ENCODE results near the gene IL22RA1.

The IL22RA1 gene

DNA sequence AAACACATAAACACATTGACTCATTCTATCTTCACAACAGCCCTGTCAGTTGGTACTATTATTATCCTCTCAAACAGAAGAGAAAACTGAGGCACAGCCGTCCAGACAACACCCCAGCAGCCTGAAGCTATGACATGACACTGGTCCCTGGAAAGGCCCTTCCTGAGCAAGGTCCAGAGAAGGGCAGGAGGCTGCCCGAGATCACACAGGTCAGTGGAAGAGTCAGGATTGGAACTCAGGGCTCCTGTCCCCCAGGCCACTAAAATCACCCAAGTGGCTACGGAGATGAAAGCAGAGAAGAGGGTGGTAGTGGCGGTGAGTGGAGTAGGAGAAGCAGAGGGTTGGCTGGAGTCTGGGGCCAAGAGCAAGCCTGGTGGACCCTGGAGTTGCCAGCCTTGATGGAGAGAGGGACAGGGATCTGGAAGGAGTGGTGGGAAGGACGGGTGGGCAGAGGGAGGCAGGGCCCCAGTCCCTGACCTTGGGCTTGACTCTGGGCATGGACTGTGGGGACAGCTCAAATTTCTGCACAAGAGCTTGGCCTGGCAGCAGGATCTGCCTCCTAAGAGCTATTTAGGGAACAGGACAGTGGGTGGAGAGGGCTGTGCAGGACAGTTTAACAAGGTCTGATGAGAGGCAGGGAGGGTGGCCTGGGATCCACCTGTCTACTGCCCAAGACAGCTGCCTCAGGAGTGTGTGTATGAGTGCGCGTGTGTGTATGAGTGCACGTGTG lies 46.8 kb downstream of the IL22RA1 start:
- no peak for DNase-seq (ENCODE audit: low spot score)
- TF ChIP-seq, protein P1, sequence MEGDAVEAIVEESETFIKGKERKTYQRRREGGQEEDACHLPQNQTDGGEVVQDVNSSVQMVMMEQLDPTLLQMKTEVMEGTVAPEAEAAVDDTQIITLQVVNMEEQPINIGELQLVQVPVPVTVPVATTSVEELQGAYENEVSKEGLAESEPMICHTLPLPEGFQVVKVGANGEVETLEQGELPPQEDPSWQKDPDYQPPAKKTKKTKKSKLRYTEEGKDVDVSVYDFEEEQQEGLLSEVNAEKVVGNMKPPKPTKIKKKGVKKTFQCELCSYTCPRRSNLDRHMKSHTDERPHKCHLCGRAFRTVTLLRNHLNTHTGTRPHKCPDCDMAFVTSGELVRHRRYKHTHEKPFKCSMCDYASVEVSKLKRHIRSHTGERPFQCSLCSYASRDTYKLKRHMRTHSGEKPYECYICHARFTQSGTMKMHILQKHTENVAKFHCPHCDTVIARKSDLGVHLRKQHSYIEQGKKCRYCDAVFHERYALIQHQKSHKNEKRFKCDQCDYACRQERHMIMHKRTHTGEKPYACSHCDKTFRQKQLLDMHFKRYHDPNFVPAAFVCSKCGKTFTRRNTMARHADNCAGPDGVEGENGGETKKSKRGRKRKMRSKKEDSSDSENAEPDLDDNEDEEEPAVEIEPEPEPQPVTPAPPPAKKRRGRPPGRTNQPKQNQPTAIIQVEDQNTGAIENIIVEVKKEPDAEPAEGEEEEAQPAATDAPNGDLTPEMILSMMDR (IDR thresholded peaks at IDR 0.05; ENCODE audit: extremely low read depth, missing control alignments), result no peak

DNA sequence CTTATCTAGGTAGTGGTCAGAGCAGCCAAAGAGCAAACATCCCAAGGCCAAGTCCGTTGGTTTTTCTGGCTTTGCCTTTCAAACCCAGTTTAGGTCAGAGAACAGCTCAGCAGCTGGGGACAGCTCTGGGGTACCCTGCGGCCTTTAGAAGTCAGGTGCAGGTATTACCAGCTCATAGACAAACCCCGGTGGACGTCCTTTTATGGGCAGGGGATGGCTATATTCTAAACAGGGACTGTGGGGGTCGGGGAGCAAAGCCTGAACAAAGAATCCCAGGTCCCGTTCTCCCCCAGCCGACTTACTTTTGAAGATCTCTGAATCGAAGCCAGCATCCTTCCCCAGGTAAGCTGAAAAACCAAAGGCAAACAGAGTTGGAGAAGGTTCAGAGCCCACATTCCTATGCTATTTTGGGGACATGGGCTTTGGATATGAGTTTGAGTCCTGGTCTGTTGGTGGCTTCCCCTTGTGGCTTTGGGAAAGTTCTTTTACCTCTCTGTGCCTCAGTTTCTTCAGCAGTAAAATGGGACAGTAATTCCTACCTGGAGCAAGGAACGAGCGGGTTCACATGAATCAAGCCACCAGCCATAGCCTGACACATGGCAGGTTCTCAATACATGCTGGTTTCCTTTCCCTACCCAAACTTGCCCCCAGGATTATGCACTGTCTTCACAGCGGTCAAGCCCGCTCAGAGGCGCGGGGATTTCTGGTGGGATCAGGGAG lies 47.6 kb downstream of the IL22RA1 start:
- no peak for DNase-seq (ENCODE audit: low spot score)
- TF ChIP-seq, protein P1 (IDR thresholded peaks at IDR 0.05; ENCODE audit: extremely low read depth, missing control alignments), result no peak

DNA sequence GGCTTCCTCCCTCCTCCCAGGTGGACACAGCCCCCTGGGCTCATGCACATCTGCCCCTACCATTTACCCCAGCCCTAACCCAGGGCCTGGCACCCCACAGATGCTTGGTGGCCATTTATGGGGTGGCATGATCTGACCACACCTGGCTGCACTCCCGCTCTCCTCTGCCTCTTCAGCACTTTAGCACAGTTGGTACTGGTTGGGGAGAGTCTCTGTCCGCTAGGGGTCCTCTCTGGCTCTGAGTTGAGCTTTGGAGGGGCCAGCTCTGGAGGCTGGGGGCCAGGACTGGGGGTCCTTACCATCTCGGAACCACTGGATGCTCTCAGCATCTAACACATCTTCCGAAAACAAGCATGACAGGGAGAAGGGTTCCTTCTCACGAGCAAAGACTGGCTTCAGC lies 48.4 kb downstream of the IL22RA1 start:
- TF ChIP-seq, protein P1 (IDR thresholded peaks at IDR 0.05; ENCODE audit: extremely low read depth, missing control alignments), result no peak
- DNase-seq (ENCODE audit: low spot score), result no peak

DNA sequence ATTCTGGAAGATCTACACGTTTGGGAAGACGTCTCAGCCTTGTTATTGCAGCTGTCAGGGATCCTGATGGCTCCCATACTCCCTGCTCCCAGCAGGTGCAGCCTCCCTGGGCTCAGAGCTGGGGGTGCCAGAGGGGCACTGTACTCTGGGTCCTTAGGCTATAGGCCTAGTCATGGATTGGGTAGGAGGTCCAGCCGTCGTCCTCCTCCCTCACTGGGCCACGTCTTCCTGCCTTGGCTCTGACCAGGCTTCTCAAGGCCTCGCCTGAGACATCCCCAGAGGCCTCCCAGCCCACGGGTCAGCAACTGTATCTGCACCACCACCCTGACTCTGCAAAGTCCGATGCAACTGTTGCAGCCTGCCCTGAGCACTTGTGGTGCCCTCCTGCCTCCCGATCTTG lies 49.2 kb downstream of the IL22RA1 start:
- TF ChIP-seq, protein P1 (IDR thresholded peaks at IDR 0.05; ENCODE audit: extremely low read depth, missing control alignments), result no peak
- no peak for DNase-seq (ENCODE audit: low spot score)

DNA sequence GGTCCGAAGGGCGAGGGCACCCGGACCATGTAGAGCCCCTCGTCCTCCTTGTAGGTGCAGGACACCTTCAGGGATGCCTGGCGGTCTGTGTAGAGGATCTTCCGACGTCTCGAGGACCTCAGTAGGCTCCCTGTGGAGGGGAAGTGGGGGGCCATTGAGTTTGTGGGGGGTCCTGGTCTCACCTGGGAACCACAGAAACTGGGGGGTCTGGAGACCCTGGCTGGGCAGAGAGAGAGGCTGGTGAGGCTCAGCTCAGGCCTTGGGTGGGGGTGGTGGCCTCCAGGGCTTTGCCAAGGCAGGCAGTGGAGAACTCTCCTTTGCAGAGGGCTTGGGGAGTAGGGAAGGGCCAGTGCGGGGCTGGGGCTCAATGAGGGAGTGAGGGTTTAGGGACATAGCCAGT lies 50.0 kb downstream of the IL22RA1 start:
- TF ChIP-seq, protein P1 (IDR thresholded peaks at IDR 0.05; ENCODE audit: extremely low read depth, missing control alignments), result no peak

DNA sequence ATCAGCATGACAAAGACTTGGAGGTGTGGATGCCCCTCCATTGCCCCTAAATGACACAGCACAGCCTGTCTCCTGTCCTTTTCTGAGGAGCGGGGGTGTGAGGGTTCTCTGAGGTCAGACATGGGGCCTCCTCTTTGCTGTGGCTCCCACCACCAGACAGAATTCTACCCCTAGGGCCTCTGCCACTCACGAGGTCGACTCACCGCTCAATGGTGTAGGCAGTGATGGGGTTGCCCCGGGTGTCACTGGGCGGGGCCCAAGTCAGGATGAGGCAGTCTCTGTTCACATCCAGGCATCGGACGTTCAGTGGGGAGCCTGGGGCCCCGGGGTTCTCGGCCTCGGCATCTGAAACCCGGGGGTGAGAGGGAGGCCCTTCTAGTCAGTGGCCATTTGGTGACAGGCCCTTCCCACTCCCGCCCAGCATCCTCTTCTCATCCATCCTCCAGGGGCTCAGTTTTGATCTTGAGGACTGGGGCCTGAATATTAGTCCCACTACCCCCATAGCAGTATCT lies 50.9 kb downstream of the IL22RA1 start:
- TF ChIP-seq, protein P1 (IDR thresholded peaks at IDR 0.05; ENCODE audit: extremely low read depth, missing control alignments), result no peak
- no peak for DNase-seq (ENCODE audit: low spot score)

More for the DNA sequence above, 50.0 kb downstream of the IL22RA1 start:
- no peak for DNase-seq (ENCODE audit: low spot score)

DNA sequence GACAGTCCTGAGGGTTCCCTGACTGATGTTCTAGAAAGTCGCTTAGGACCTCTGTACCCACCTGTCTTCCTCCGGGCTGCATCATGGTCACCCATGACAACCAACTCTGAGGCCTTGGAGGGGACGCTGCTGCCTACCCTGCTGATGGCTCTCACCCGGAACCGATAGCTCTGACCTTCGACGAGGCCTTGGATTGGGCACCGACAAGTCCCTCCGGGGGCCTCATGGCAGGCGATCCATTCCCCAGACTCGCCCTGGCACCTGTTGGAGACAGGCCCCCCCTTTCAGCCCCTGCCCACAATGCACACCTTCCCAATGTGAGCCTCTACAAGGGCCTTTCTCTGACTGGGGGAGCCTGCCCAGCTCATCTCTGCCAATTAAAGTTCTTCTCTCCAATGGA lies 52.2 kb downstream of the IL22RA1 start:
- DNase-seq (ENCODE audit: low spot score), result no peak
- TF ChIP-seq, protein P1 (IDR thresholded peaks at IDR 0.05; ENCODE audit: extremely low read depth, missing control alignments), result no peak
